ENCODE results near the gene REPIN1. TPM values are rescaled to one million over a fixed set of nuclear protein-coding genes. Genes with fewer than 3 reads are reported as not detected.
A peak's percentile ranks its signal among the peaks of the same experiment; 100 is the strongest.

REPIN1 gene
- total and polyA plus RNA-seq, 4 donors: 17.1 to 118 (median 55.1) TPM

DNA sequence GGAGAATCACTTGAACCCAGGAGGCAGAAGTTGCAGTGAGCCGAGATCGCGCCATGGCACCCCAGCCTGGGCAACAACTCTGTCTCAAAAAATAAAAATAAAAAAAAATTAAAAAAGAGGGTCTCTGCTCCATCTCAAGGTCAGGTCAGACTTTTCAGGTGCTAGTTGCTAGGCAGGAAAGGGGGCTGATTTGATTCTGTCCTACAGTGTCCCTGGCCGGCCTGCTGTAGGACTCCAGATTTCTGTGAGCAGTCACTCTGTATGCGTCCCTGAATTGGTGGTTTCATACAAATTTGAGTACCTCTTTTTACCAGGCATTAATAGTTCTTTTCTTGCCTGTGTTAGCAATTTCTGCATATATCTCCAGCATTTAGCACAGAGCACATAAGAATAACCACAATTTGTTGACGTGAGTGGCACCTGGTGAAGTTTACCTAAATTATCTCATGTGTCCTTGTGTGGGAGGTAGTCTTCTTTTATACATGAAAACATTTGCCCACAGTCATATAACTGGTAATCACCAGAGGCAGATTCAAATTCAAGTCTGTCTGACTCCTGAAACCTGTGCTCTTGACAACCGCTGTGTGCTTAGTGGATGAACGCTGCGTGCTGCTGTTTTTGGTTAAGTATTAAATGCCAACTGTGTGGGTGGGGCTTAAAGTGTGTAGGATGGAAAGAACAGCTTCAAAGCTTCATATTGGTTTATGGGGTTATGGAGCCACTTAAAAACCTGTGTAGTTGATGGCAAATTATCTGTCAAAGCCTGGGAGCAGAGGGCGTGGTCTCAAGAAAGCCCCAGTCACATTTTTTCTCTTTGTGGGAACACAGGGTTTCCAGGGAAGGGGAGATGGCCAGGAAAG, 7.3 kb downstream of the REPIN1 start (continued):
- TF ChIP-seq, protein P1, sequence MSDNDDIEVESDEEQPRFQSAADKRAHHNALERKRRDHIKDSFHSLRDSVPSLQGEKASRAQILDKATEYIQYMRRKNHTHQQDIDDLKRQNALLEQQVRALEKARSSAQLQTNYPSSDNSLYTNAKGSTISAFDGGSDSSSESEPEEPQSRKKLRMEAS (IDR thresholded peaks at IDR 0.05): no peak
- no peak for TF ChIP-seq SP1 (IDR thresholded peaks at IDR 0.05)
- TF ChIP-seq RXRA (IDR thresholded peaks at IDR 0.05): peak in 1 of 2 donors; percentile 12
- no peak for TF ChIP-seq FOXA2 (IDR thresholded peaks at IDR 0.05)
- TF ChIP-seq YY1 (IDR thresholded peaks at IDR 0.05): peak; percentile 18

GRCh38 chr7:150376560-150376959, 7.9 kb downstream of the REPIN1 start:
- H3K4me1 ChIP-seq (ENCODE audit: control insufficient read depth in 4 of 4, insufficient read depth in 4 of 4, low read length in 3 of 4): peaks cover 21 to 58% (median 47%) of the 10 kb centered on the region in 4 donors
- WGBS: 38% methylated on average over 6 of the region's 6 CpGs
- no peaks in the 10 kb centered on the region for H3K27me3 ChIP-seq (ENCODE audit: control insufficient read depth in 4 of 4, insufficient read depth in 4 of 4, low read length in 3 of 4)
- no peak overlapping the region for H3K4me3 ChIP-seq (ENCODE audit: low read depth in 1 of 3, low read length in 3 of 3)
- no peak for DNase-seq (ENCODE audit: low spot score)
- TF ChIP-seq HNF4A (conservative IDR thresholded peaks at IDR 0.05) (peak; percentile 18 to 28), HNF4G (IDR thresholded peaks at IDR 0.05) (no peak), JUND (IDR thresholded peaks at IDR 0.05) (no peak), REST (IDR thresholded peaks at IDR 0.05) (no peak)
- no peaks in the 10 kb centered on the region for H3K9me3 ChIP-seq (ENCODE audit: control insufficient read depth in 4 of 4, low read length in 3 of 4)
- H3K9ac ChIP-seq (ENCODE audit: low read depth in 1 of 2, low read length in 2 of 2): no peak overlapping the region
- peak overlapping the region; percentile 35 to 49 for H3K27ac ChIP-seq (ENCODE audit: low read depth in 1 of 2, low read length in 2 of 2)
- H3K36me3 ChIP-seq (ENCODE audit: control insufficient read depth in 4 of 4, insufficient read depth in 3 of 4, low read depth in 1 of 4, low read length in 3 of 4): peaks cover 6 to 15% (median 10%) of the 10 kb centered on the region in 4 donors

- 32% methylated on average over 3 of the region's 3 CpGs for WGBS
- Histone ChIP-seq H3K4me3 (ENCODE audit: low read depth in 1 of 3, low read length in 3 of 3) (no peak overlapping the region), H3K9me3 (ENCODE audit: control insufficient read depth in 4 of 4, low read length in 3 of 4) (no peaks in the 10 kb centered on the region), H3K27ac (ENCODE audit: low read depth in 1 of 2, low read length in 2 of 2) (peak overlapping the region; percentile 93 to 94), H3K27me3 (ENCODE audit: control insufficient read depth in 4 of 4, insufficient read depth in 4 of 4, low read length in 3 of 4) (no peaks in the 10 kb centered on the region), H3K9ac (ENCODE audit: low read depth in 1 of 2, low read length in 2 of 2) (peak overlapping the region in 1 of 2 donors; percentile 11), H3K36me3 (ENCODE audit: control insufficient read depth in 4 of 4, insufficient read depth in 3 of 4, low read depth in 1 of 4, low read length in 3 of 4) (peaks cover 2 to 15% (median 8%) of the 10 kb centered on the region in 4 donors), H3K4me1 (ENCODE audit: control insufficient read depth in 4 of 4, insufficient read depth in 4 of 4, low read length in 3 of 4) (peaks cover 19 to 58% (median 47%) of the 10 kb centered on the region in 4 donors)
- no peak for DNase-seq (ENCODE audit: low spot score)
- no peak for TF ChIP-seq HNF4G (IDR thresholded peaks at IDR 0.05)
- TF ChIP-seq EGR1 (IDR thresholded peaks at IDR 0.05; ENCODE audit: low read depth in 2 of 2): no peak
- no peak for TF ChIP-seq NR2F2 (IDR thresholded peaks at IDR 0.05)
- TF ChIP-seq ZBTB33 (IDR thresholded peaks at IDR 0.05): no peak
- TF ChIP-seq CTCF (IDR thresholded peaks at IDR 0.05; ENCODE audit: low read depth, low read length, missing input control): no peak
- TF ChIP-seq, protein P2, sequence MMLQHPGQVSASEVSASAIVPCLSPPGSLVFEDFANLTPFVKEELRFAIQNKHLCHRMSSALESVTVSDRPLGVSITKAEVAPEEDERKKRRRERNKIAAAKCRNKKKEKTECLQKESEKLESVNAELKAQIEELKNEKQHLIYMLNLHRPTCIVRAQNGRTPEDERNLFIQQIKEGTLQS (IDR thresholded peaks at IDR 0.05): no peak
- no peak for TF ChIP-seq RXRA (IDR thresholded peaks at IDR 0.05)
- no peak for TF ChIP-seq TAF1 (conservative IDR thresholded peaks at IDR 0.05)
Observed at GRCh38 chr7:150377196-150377595, 8.6 kb downstream of the REPIN1 start.
